ENCODE measurements around the gene NFAM1.

The NFAM1 gene

DNA sequence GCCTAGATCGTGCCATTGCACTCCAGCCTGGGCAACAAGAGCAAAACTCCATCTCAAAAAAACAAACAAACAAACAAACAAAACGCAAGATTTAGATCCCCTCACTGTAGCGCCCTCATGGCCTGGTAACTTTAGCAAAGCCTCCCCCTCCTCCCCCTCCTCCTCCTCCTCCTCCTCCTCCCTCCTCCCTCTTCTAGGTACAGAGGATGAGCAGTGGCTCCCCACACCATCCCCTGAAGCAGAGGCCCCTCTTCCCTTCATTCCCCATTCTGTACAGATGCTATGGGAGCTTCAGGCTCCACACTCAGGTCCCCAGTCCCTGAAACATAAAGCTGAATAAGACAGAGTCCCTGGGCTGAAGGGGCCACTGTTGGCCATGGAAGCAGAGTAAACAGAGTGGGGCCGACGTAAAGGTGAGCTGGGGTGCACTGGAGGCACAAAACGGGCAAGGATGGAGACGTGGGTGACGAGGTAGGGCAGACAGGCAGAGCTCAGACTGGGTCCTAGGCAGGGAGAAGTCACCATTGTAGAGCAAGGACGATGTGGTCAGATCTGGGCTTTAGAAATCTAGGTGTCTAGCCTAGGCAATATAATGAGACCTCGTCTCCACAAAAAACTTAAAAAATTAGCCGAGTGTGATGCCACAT is 19.4 kb upstream of the NFAM1 start:
- Histone ChIP-seq H3K36me3 (ENCODE audit: insufficient read depth, low read length) (no peaks in the 10 kb centered on the region), H3K9ac (ENCODE audit: low read depth, low read length, poor library complexity, severe bottlenecking) (no peak overlapping the region), H3K4me1 (ENCODE audit: insufficient read depth, low read length, poor library complexity, severe bottlenecking) (no peaks in the 10 kb centered on the region), H3K4me2 (ENCODE audit: low read depth, low read length, poor library complexity, severe bottlenecking) (no peak overlapping the region), H3K9me2 (replicated peaks; ENCODE audit: low read depth, low read length) (no peaks in the 10 kb centered on the region), H3K27me3 (ENCODE audit: insufficient read depth, low read length, poor library complexity, severe bottlenecking) (no peaks in the 10 kb centered on the region), H3K4me3 (ENCODE audit: low read length, poor library complexity, severe bottlenecking) (no peak overlapping the region), H3K79me2 (ENCODE audit: insufficient read depth, low read length) (no peaks in the 10 kb centered on the region), H2AFZ (ENCODE audit: low read length) (no peak overlapping the region), H3F3A (ENCODE audit: low read depth) (no peaks in the 10 kb centered on the region), H4K20me1 (ENCODE audit: insufficient read depth, low read length, poor library complexity, severe bottlenecking) (no peaks in the 10 kb centered on the region), H3K9me3 (ENCODE audit: insufficient read depth, low read depth, low read length) (no peaks in the 10 kb centered on the region)
- TF ChIP-seq EZH2phosphoT487 (IDR thresholded peaks at IDR 0.05; ENCODE audit: borderline replicate concordance), result no peak
- TF ChIP-seq, protein P1, sequence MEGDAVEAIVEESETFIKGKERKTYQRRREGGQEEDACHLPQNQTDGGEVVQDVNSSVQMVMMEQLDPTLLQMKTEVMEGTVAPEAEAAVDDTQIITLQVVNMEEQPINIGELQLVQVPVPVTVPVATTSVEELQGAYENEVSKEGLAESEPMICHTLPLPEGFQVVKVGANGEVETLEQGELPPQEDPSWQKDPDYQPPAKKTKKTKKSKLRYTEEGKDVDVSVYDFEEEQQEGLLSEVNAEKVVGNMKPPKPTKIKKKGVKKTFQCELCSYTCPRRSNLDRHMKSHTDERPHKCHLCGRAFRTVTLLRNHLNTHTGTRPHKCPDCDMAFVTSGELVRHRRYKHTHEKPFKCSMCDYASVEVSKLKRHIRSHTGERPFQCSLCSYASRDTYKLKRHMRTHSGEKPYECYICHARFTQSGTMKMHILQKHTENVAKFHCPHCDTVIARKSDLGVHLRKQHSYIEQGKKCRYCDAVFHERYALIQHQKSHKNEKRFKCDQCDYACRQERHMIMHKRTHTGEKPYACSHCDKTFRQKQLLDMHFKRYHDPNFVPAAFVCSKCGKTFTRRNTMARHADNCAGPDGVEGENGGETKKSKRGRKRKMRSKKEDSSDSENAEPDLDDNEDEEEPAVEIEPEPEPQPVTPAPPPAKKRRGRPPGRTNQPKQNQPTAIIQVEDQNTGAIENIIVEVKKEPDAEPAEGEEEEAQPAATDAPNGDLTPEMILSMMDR (conservative IDR thresholded peaks at IDR 0.05; ENCODE audit: low read length), result no peak

DNA sequence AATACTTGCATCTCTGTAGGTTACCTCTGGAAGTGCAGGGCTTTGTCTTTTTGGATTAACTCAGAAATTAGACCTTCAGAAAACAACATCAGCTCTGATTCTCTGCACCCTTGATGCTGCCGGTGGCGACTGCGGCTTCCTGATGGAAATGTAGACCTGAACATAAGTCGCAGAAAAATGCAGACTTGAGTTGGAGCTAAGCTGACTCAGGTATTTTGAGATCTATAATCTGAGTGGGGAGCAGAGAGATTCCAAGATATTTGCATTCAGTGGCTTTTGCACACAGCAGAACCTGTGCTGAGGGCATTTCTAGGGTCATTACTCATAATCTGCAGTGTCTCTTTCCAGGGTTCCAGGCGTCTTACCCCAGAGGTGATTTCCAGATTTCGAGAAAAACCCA is 18.7 kb upstream of the NFAM1 start:
- TF ChIP-seq, protein P1 (conservative IDR thresholded peaks at IDR 0.05; ENCODE audit: low read length), result no peak
- TF ChIP-seq EZH2phosphoT487 (IDR thresholded peaks at IDR 0.05; ENCODE audit: borderline replicate concordance), result no peak
- no peak overlapping the region for H3K9ac ChIP-seq (ENCODE audit: low read depth, low read length, poor library complexity, severe bottlenecking)
- H3K79me2 ChIP-seq (ENCODE audit: insufficient read depth, low read length), result no peaks in the 10 kb centered on the region

DNA sequence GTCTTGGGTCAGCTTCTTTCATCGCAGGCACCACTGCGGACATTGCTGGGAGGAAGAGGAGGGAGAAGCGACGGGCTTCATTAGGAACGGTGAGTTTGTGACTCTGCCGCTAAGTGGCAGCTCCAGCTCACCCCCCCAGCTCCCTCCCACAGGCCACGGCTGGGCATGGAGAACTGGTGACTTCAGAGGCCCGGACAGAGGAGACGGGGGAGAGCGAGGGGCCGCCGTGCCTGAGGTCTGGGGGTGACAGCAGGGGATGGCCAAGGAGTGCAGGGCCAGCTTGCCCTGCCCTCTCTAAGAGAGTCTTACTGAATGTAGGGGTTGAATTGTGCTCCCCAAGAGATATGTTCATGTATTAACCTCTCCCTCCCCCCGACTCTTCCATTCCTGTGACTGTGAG is 13.9 kb upstream of the NFAM1 start:
- Histone ChIP-seq H3K27me3 (ENCODE audit: insufficient read depth, low read length, poor library complexity, severe bottlenecking) (no peaks in the 10 kb centered on the region), H3K9ac (ENCODE audit: low read depth, low read length, poor library complexity, severe bottlenecking) (no peak overlapping the region), H3K79me2 (ENCODE audit: insufficient read depth, low read length) (no peaks in the 10 kb centered on the region), H4K20me1 (ENCODE audit: insufficient read depth, low read length, poor library complexity, severe bottlenecking) (no peaks in the 10 kb centered on the region), H3K4me3 (ENCODE audit: low read length, poor library complexity, severe bottlenecking) (no peak overlapping the region), H3K4me1 (ENCODE audit: insufficient read depth, low read length, poor library complexity, severe bottlenecking) (peaks cover 32% of the 10 kb centered on the region), H3K36me3 (ENCODE audit: insufficient read depth, low read length) (no peaks in the 10 kb centered on the region), H2AFZ (ENCODE audit: low read length) (no peak overlapping the region), H3F3A (ENCODE audit: low read depth) (no peaks in the 10 kb centered on the region), H3K4me2 (ENCODE audit: low read depth, low read length, poor library complexity, severe bottlenecking) (no peak overlapping the region), H3K9me2 (replicated peaks; ENCODE audit: low read depth, low read length) (no peaks in the 10 kb centered on the region), H3K9me3 (ENCODE audit: insufficient read depth, low read depth, low read length) (no peaks in the 10 kb centered on the region)
- TF ChIP-seq EZH2phosphoT487 (IDR thresholded peaks at IDR 0.05; ENCODE audit: borderline replicate concordance), result no peak
- TF ChIP-seq, protein P1 (conservative IDR thresholded peaks at IDR 0.05; ENCODE audit: low read length), result no peak

More for the DNA sequence above, 18.7 kb upstream of the NFAM1 start:
- no peaks in the 10 kb centered on the region for H3K9me3 ChIP-seq (ENCODE audit: insufficient read depth, low read depth, low read length)
- no peaks in the 10 kb centered on the region for H3K4me1 ChIP-seq (ENCODE audit: insufficient read depth, low read length, poor library complexity, severe bottlenecking)
- H3F3A ChIP-seq (ENCODE audit: low read depth), result no peaks in the 10 kb centered on the region
- no peaks in the 10 kb centered on the region for H4K20me1 ChIP-seq (ENCODE audit: insufficient read depth, low read length, poor library complexity, severe bottlenecking)
- no peak overlapping the region for H3K4me2 ChIP-seq (ENCODE audit: low read depth, low read length, poor library complexity, severe bottlenecking)
- H3K27me3 ChIP-seq (ENCODE audit: insufficient read depth, low read length, poor library complexity, severe bottlenecking), result no peaks in the 10 kb centered on the region
- no peaks in the 10 kb centered on the region for H3K36me3 ChIP-seq (ENCODE audit: insufficient read depth, low read length)
- no peak overlapping the region for H2AFZ ChIP-seq (ENCODE audit: low read length)
- no peak overlapping the region for H3K4me3 ChIP-seq (ENCODE audit: low read length, poor library complexity, severe bottlenecking)
- no peaks in the 10 kb centered on the region for H3K9me2 ChIP-seq (replicated peaks; ENCODE audit: low read depth, low read length)

All from Loucy (cell line).